Fibroblast of lung (primary cell): Measurements from ENCODE around the gene RMRP. TPM values are rescaled to one million over a fixed set of nuclear protein-coding genes. Genes with fewer than 3 reads are reported as not detected.

Source experiments
- DNase-seq, 2 donors: peaks; one replicate each; pipeline versions ENCODE4 v3.0.0 to v3.0.0-alpha.2; 2010; ENCODE audit warnings: low read depth in 2 of 2
- H2AFZ ChIP-seq: 2 replicates; pipeline ENCODE4 v1.5.1; 2012; ENCODE audit warnings: low read length, control low read depth, inconsistent platforms
- H3K27ac ChIP-seq: 2 replicates; pipeline ENCODE4 v1.5.1; 2011; ENCODE audit warnings: low read length, control low read depth; ENCODE audit not compliant: insufficient read depth
- H3K27me3 ChIP-seq: 2 replicates; pipeline ENCODE4 v1.5.1; 2011; ENCODE audit warnings: mild to moderate bottlenecking, low read length; ENCODE audit not compliant: control insufficient read depth, insufficient read depth
- H3K36me3 ChIP-seq: 2 replicates; pipeline ENCODE4 v1.5.1; 2011; ENCODE audit warnings: low read length; ENCODE audit not compliant: control insufficient read depth, insufficient read depth
- H3K4me1 ChIP-seq: 2 replicates; pipeline ENCODE4 v1.5.1; 2011; ENCODE audit warnings: low read length; ENCODE audit not compliant: control insufficient read depth, insufficient read depth; ENCODE audit errors: extremely low read depth
- H3K4me2 ChIP-seq: 2 replicates; pipeline ENCODE4 v1.5.1; 2011; ENCODE audit warnings: low read length, control low read depth; ENCODE audit not compliant: insufficient read depth; ENCODE audit errors: extremely low read depth
- H3K4me3 ChIP-seq, 4 experiments: fragments of 200-600 bp in 1 of 4; sonication (generic) in 1 of 4; replicated peaks in 1 of 4; 2 replicates each; pipeline ENCODE4 v1.5.1; 2011 to 2016; ENCODE audit warnings: low read length in 4 of 4, low read depth in 3 of 4, mild to moderate bottlenecking in 3 of 4, control low read depth in 2 of 4, inconsistent platforms in 1 of 4, mixed read lengths in 1 of 4; ENCODE audit not compliant: insufficient read depth in 1 of 4; ENCODE audit errors: control extremely low read depth in 1 of 4
- H3K79me2 ChIP-seq: 2 replicates; pipeline ENCODE4 v1.5.1; 2012; ENCODE audit warnings: mild to moderate bottlenecking, low read length, inconsistent platforms; ENCODE audit not compliant: control insufficient read depth, insufficient read depth
- H3K9ac ChIP-seq: 2 replicates; pipeline ENCODE4 v1.5.1; 2011; ENCODE audit warnings: mild to moderate bottlenecking, low read length, control low read depth; ENCODE audit not compliant: insufficient read depth
- H3K9me3 ChIP-seq: 2 replicates; pipeline ENCODE4 v1.5.1; 2012; ENCODE audit warnings: low read depth, low read length; ENCODE audit not compliant: control insufficient read depth, insufficient read depth
- H4K20me1 ChIP-seq: 2 replicates; pipeline ENCODE4 v1.5.1; 2011; ENCODE audit warnings: low read length; ENCODE audit not compliant: control insufficient read depth, insufficient read depth; ENCODE audit errors: extremely low read depth
- CTCF ChIP-seq, 2 donors: IDR thresholded peaks in 1 of 2; conservative IDR thresholded peaks in 1 of 2; 1 replicate in 1 of 2; 2 replicates in 1 of 2; pipeline ENCODE4 v1.5.1; 2011 to 2012; ENCODE audit warnings: low read length in 2 of 2, control low read depth in 1 of 2, inconsistent platforms in 1 of 2, low read depth in 1 of 2, mild to moderate bottlenecking in 1 of 2
- EZH2 ChIP-seq: IDR thresholded peaks from 2 replicates; pipeline ENCODE4 v1.5.1; 2012; ENCODE audit warnings: low read length, control low read depth, mild to moderate bottlenecking; ENCODE audit errors: missing control alignments
- polyA plus RNA-seq, 2 donors: library from polyadenylated mRNA; depleted of rRNA in 1 of 2; stranded (reverse) in 1 of 2; unstranded in 1 of 2; fragments of >200 nt; gene quantifications; 2 replicates each; pipeline ENCODE4 v1.2.1, GENCODE V29; 2011 to 2012; ENCODE audit warnings: missing spikeins in 1 of 2
- total RNA-seq: library from RNA; depleted of rRNA; stranded (reverse); fragments of >200 nt; gene quantifications from 2 replicates; pipeline ENCODE4 v1.2.1, GENCODE V29; 2014

The RMRP gene
- total and polyA plus RNA-seq, 2 donors (not counting 1 experiment from before 2014, with no cell fraction given): 110 to 67,954 TPM

GRCh38 chr9:35608221-35608620, 49.6 kb downstream of the RMRP start:
- DNase-seq: no peak
- H3K36me3 ChIP-seq: no peaks in the 10 kb centered on the region
- no peak overlapping the region for H3K4me2 ChIP-seq
- H3K27me3 ChIP-seq: no peaks in the 10 kb centered on the region
- no peak overlapping the region for H3K9ac ChIP-seq
- TF ChIP-seq CTCF (conservative IDR thresholded peaks at IDR 0.05 in 1 of 2, IDR thresholded peaks at IDR 0.05 in 1 of 2; ENCODE audit: low read depth in 1 of 2, low read length in 2 of 2) (no peak), EZH2 (no peak)
- no peak overlapping the region for H3K4me3 ChIP-seq
- H4K20me1 ChIP-seq: no peaks in the 10 kb centered on the region
- peaks cover 6% of the 10 kb centered on the region for H3K4me1 ChIP-seq
- H2AFZ ChIP-seq: no peak overlapping the region
- peaks cover 8% of the 10 kb centered on the region for H3K79me2 ChIP-seq
- no peak overlapping the region for H3K27ac ChIP-seq
- H3K9me3 ChIP-seq: no peaks in the 10 kb centered on the region

Other genes with a start within 250 kb of the RMRP start
- gene RUSC2, start 167.9 kb downstream of the RMRP start, total RNA-seq: 10.0 and 15.5 TPM in 2 replicates
- gene RUSC2, start 167.9 kb downstream of the RMRP start, polyA plus RNA-seq: 14.2 and 14.8 TPM in 2 replicates
- 9.4 and 10.5 TPM in 2 replicates for gene TESK1, start 52.8 kb downstream of the RMRP start, total RNA-seq
- 12.0 and 12.5 TPM in 2 replicates for gene TESK1, start 52.8 kb downstream of the RMRP start, polyA plus RNA-seq
- 1.0 and 2.8 TPM in 2 replicates for gene CD72, start 39.6 kb downstream of the RMRP start, total RNA-seq
- gene CD72, start 39.6 kb downstream of the RMRP start, polyA plus RNA-seq: 0.64 and 1.00 TPM in 2 replicates
- gene SIT1, start 7.1 kb downstream of the RMRP start, total RNA-seq: 0.17 TPM in 1 of 2 replicates, not detected in the other
- 0.07 TPM in 1 of 2 replicates, not detected in the other for gene SIT1, start 7.1 kb downstream of the RMRP start, polyA plus RNA-seq
- gene CCDC107, start 273 bp upstream of the RMRP start, total RNA-seq: 15.4 and 20.6 TPM in 2 replicates
- 20.2 and 24.9 TPM in 2 replicates for gene CCDC107, start 273 bp upstream of the RMRP start, polyA plus RNA-seq
- gene ARHGEF39, start 7.2 kb upstream of the RMRP start, total RNA-seq: under 0.01 and 0.66 TPM in 2 replicates
- 0.77 and 3.9 TPM in 2 replicates for gene ARHGEF39, start 7.2 kb upstream of the RMRP start, polyA plus RNA-seq
- gene CA9, start 15.9 kb upstream of the RMRP start, total RNA-seq: 0.17 and 0.26 TPM in 2 replicates
- gene CA9, start 15.9 kb upstream of the RMRP start, polyA plus RNA-seq: 0.59 TPM in 1 of 2 replicates, not detected in the other
- 696 and 1,003 TPM in 2 replicates for gene TPM2, start 31.9 kb upstream of the RMRP start, total RNA-seq
- 1,280 and 1,927 TPM in 2 replicates for gene TPM2, start 31.9 kb upstream of the RMRP start, polyA plus RNA-seq
- gene TLN1, start 74.2 kb upstream of the RMRP start, total RNA-seq: 214 and 405 TPM in 2 replicates
- gene TLN1, start 74.2 kb upstream of the RMRP start, polyA plus RNA-seq: 214 and 244 TPM in 2 replicates
- gene CREB3, start 74.6 kb upstream of the RMRP start, total RNA-seq: 64.7 and 70.2 TPM in 2 replicates
- gene CREB3, start 74.6 kb upstream of the RMRP start, polyA plus RNA-seq: 50.2 and 55.8 TPM in 2 replicates
- gene GBA2, start 91.2 kb upstream of the RMRP start, total RNA-seq: 21.8 and 23.9 TPM in 2 replicates
- gene GBA2, start 91.2 kb upstream of the RMRP start, polyA plus RNA-seq: 24.1 and 25.5 TPM in 2 replicates
- 10.5 and 14.9 TPM in 2 replicates for gene RGP1, start 91.3 kb upstream of the RMRP start, total RNA-seq
- 17.4 and 18.0 TPM in 2 replicates for gene RGP1, start 91.3 kb upstream of the RMRP start, polyA plus RNA-seq
- not detected in 2 replicates for gene MSMP, start 96.3 kb upstream of the RMRP start, total RNA-seq
- not detected in 2 replicates for gene MSMP, start 96.3 kb upstream of the RMRP start, polyA plus RNA-seq
- 23.6 and 47.4 TPM in 2 replicates for gene NPR2, start 133.6 kb upstream of the RMRP start, total RNA-seq
- 26.3 and 34.1 TPM in 2 replicates for gene NPR2, start 133.6 kb upstream of the RMRP start, polyA plus RNA-seq
- gene SPAG8, start 154.2 kb upstream of the RMRP start, total RNA-seq: 1.0 and 1.3 TPM in 2 replicates
- 0.62 and 0.64 TPM in 2 replicates for gene SPAG8, start 154.2 kb upstream of the RMRP start, polyA plus RNA-seq
- gene HINT2, start 157.0 kb upstream of the RMRP start, total RNA-seq: 24.9 and 34.2 TPM in 2 replicates
- gene HINT2, start 157.0 kb upstream of the RMRP start, polyA plus RNA-seq: 13.1 and 22.9 TPM in 2 replicates
- gene FAM221B, start 170.7 kb upstream of the RMRP start, total RNA-seq: not detected in 2 replicates
- not detected in 2 replicates for gene FAM221B, start 170.7 kb upstream of the RMRP start, polyA plus RNA-seq
- 2.1 and 3.0 TPM in 2 replicates for gene TMEM8B, start 171.2 kb upstream of the RMRP start, total RNA-seq
- 2.7 and 3.0 TPM in 2 replicates for gene TMEM8B, start 171.2 kb upstream of the RMRP start, polyA plus RNA-seq
- not detected in 2 replicates for gene OR13J1, start 212.4 kb upstream of the RMRP start, total RNA-seq
- gene OR13J1, start 212.4 kb upstream of the RMRP start, polyA plus RNA-seq: not detected in 2 replicates
- gene HRCT1, start 248.2 kb upstream of the RMRP start, total RNA-seq: 0.26 and 1.2 TPM in 2 replicates
- gene HRCT1, start 248.2 kb upstream of the RMRP start, polyA plus RNA-seq: 3.1 and 3.3 TPM in 2 replicates